GM13977 (cell line): Measurements from ENCODE around the gene MANF.

Experiments
- DNase-seq: peaks from one replicate; pipeline ENCODE4 v3.0.0; 2012; ENCODE audit warnings: low spot score
- CTCF ChIP-seq: IDR thresholded peaks from 2 replicates; pipeline ENCODE4 v1.5.1; 2012; ENCODE audit warnings: mild to moderate bottlenecking, control low read depth; ENCODE audit not compliant: insufficient read depth; ENCODE audit errors: extremely low read depth, missing control alignments
- in situ Hi-C: fragments of 300-500 bp; cut with MboI; formaldehyde crosslinking; loops from one replicate; pipeline ENCODE4 v1.12.0; 2022; ENCODE audit warnings: low sequenced_read_pairs, low pct_unique_long_range_greater_than_20kb, mixed read lengths, inconsistent platforms; ENCODE audit not compliant: unreplicated experiment

Gene MANF

GRCh38 chr3:51408813-51409212 lies 23.7 kb downstream of the MANF start:
- TF ChIP-seq CTCF, result no peak
- in situ Hi-C loops, result no loop called here
- DNase-seq, result no peak

- no peak for DNase-seq
- TF ChIP-seq CTCF, result no peak
- in situ Hi-C loops, result no loop called here
Measured at GRCh38 chr3:51422211-51422610, 37.1 kb downstream of the MANF start.

- no peak for TF ChIP-seq CTCF
- no peak for DNase-seq
- in situ Hi-C loops, result no loop called here
Measured at GRCh38 chr3:51426921-51427320, 41.8 kb downstream of the MANF start.

GRCh38 chr3:51429138-51429537 lies 44.0 kb downstream of the MANF start:
- DNase-seq, result no peak
- TF ChIP-seq CTCF, result no peak
- in situ Hi-C loops, result no loop called here

- no peak for DNase-seq
Measured at GRCh38 chr3:51434110-51434509, 49.0 kb downstream of the MANF start.

GRCh38 chr3:51434746-51435327 lies 49.7 kb downstream of the MANF start:
- DNase-seq, result peak; percentile 57
- in situ Hi-C loops, result no loop called here
- TF ChIP-seq CTCF, result peak; percentile 77

More at GRCh38 chr3:51434110-51434509, 49.0 kb downstream of the MANF start:
- TF ChIP-seq CTCF, result no peak
- in situ Hi-C loops, result no loop called here
